ENCODE results near the gene CYTH3. TPM values are rescaled to one million over a fixed set of nuclear protein-coding genes. Genes with fewer than 3 reads are reported as not detected.

The CYTH3 gene
- total RNA-seq, 1 donor from 2014 or later = 31.1 TPM

DNA sequence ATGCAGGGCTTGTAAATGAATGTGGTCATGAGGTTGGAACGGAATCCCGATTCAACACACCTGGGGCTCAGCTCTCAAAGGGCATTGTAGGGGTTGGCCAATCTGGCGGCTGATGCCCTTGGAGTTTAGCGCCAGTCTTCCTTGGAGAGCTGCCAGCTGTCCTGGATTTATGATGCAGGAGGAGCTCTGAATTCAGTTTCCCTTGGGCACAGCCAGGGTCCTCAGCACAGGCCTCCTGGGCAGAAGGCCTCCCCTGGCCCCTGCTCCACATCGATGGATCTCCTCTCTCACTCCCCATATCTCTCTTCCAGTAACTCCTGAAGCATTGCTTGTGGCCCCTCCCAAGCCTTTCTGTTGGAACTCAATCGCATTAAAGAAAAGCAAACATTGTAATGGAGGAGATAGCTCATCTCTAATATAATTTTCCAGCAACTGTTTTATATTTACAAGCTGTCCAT, 985 bp upstream of the CYTH3 start:
- DNase-seq (ENCODE audit: extremely low spot score, unreplicated experiment) = no peak
- Mint-ChIP-seq H3K36me3 (no peaks in the 10 kb centered on the region), H3K4me3 (peak overlapping the region; percentile 87), H3K27me3 (peaks cover 5% of the 10 kb centered on the region), H3K27ac (peak overlapping the region; percentile 41), H3K9me3 (no peaks in the 10 kb centered on the region), H3K4me1 (ENCODE audit: unreplicated experiment) (peaks cover 44% of the 10 kb centered on the region)
- TF ChIP-seq, protein P1, sequence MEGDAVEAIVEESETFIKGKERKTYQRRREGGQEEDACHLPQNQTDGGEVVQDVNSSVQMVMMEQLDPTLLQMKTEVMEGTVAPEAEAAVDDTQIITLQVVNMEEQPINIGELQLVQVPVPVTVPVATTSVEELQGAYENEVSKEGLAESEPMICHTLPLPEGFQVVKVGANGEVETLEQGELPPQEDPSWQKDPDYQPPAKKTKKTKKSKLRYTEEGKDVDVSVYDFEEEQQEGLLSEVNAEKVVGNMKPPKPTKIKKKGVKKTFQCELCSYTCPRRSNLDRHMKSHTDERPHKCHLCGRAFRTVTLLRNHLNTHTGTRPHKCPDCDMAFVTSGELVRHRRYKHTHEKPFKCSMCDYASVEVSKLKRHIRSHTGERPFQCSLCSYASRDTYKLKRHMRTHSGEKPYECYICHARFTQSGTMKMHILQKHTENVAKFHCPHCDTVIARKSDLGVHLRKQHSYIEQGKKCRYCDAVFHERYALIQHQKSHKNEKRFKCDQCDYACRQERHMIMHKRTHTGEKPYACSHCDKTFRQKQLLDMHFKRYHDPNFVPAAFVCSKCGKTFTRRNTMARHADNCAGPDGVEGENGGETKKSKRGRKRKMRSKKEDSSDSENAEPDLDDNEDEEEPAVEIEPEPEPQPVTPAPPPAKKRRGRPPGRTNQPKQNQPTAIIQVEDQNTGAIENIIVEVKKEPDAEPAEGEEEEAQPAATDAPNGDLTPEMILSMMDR (conservative IDR thresholded peaks at IDR 0.05) = no peak

DNA sequence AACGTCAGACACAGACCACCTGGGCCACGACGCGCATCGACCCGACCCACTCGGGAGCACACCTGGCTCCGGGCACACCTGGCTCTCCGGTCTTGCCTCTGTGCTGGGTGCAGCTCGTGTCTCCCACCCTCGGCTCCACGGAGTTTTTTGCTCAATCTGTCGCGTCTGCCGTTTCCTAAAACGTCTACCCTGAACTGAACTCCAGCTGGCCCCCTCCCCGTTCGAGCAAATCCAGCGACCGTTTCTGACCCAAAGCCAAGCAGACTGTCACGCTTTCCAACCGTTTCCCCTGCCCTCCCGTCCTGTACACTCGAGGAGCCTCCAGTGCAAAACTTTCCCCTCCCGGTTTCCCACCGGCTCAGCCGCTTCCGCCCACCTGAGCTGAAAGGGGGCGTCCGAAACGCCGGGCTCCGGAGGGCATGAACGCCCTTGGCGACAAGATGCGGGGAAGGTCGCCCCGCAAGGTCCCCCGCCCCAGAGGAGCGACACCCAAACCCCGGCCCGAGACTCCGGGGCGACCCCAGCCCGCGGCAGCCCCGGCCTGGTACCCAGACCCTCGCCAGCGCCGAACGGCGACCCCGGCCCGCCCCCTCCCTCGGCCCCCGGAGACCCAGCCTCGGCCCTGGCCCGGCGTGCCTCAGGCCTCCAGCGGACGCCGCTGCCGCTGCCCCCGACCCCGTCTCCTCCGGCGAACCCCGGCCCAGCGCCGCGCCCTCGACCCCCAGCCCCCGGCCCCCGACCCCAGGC, 557 bp downstream of the CYTH3 start:
- Mint-ChIP-seq H3K27ac (peak overlapping the region; percentile 75), H3K4me1 (ENCODE audit: unreplicated experiment) (peaks cover 36% of the 10 kb centered on the region), H3K36me3 (no peaks in the 10 kb centered on the region), H3K4me3 (peak overlapping the region; percentile 96), H3K9me3 (no peaks in the 10 kb centered on the region), H3K27me3 (peaks cover 5% of the 10 kb centered on the region)
- TF ChIP-seq, protein P1 (conservative IDR thresholded peaks at IDR 0.05) = no peak
- no peak for DNase-seq (ENCODE audit: extremely low spot score, unreplicated experiment)

GRCh38 chr7:6271060-6271658, 1.3 kb downstream of the CYTH3 start:
- H3K27me3 Mint-ChIP-seq = peaks cover 5% of the 10 kb centered on the region
- H3K27ac Mint-ChIP-seq = peak overlapping the region; percentile 75
- H3K4me3 Mint-ChIP-seq = peak overlapping the region; percentile 96
- no peaks in the 10 kb centered on the region for H3K9me3 Mint-ChIP-seq
- H3K4me1 Mint-ChIP-seq (ENCODE audit: unreplicated experiment) = peaks cover 33% of the 10 kb centered on the region
- no peak for DNase-seq (ENCODE audit: extremely low spot score, unreplicated experiment)
- no peaks in the 10 kb centered on the region for H3K36me3 Mint-ChIP-seq
- TF ChIP-seq, protein P1 (conservative IDR thresholded peaks at IDR 0.05) = peak; percentile 48

DNA sequence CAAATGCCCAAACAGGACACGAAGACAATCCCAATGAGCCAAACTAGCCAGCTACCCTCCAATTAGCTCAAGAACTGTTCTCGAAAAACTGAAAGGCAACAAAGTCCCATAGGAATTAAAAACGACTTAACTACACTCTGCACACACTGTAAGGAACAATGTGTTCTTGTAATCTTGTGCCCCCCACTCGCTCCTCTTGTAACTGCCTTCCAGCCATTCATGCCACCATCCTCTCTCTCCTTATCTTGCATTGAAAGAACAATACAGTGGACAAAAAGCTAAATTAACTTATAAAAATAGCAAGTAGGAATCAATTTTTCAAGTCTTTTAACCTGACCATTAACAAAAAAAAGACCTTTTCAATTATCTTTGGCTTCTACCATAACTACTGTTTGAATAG, 2.9 kb downstream of the CYTH3 start:
- Mint-ChIP-seq H3K27me3 (peaks cover 5% of the 10 kb centered on the region), H3K4me3 (peak overlapping the region; percentile 23), H3K9me3 (no peaks in the 10 kb centered on the region), H3K27ac (no peak overlapping the region), H3K4me1 (ENCODE audit: unreplicated experiment) (peaks cover 33% of the 10 kb centered on the region), H3K36me3 (peaks cover 3% of the 10 kb centered on the region)
- TF ChIP-seq, protein P1 (conservative IDR thresholded peaks at IDR 0.05) = no peak
- no peak for DNase-seq (ENCODE audit: extremely low spot score, unreplicated experiment)

DNA sequence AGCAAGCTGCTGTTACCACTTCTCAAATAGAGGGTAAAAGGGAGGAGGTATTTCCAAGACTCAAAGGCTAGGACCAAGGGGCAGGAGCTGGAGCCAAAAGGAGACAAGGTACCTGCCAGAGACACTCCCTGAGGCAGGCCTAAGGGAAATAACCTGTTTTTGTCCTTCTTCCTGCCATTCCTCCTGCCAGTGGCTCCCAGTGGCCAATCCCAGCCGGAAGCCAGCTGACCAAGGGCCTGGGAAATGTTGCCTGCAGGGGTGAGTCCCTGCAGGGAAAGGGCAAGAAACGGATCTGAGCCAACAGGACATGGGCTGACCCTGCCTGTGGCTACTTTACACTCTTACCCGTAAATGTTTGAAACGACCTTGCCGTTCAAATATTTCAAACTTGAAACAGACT, 3.5 kb downstream of the CYTH3 start:
- no peaks in the 10 kb centered on the region for H3K9me3 Mint-ChIP-seq
- H3K27me3 Mint-ChIP-seq = peaks cover 5% of the 10 kb centered on the region
- peaks cover 3% of the 10 kb centered on the region for H3K36me3 Mint-ChIP-seq
- peak overlapping the region; percentile 24 for H3K4me3 Mint-ChIP-seq
- TF ChIP-seq, protein P1 (conservative IDR thresholded peaks at IDR 0.05) = no peak
- DNase-seq (ENCODE audit: extremely low spot score, unreplicated experiment) = no peak
- peak overlapping the region; percentile 87 for H3K27ac Mint-ChIP-seq
- peaks cover 28% of the 10 kb centered on the region for H3K4me1 Mint-ChIP-seq (ENCODE audit: unreplicated experiment)
